CD14-positive monocyte (primary cell): ENCODE measurements around the gene COQ4. TPM values are rescaled to one million over a fixed set of nuclear protein-coding genes. Genes with fewer than 3 reads are reported as not detected.

Experiments used
- DNase-seq, 3 donors: peaks; one replicate each; pipeline ENCODE4 v3.0.0-alpha.2; 2011 to 2022
- H2AFZ ChIP-seq: 2 replicates; pipeline ENCODE4 v1.6.0; 2012; ENCODE audit warnings: mild to moderate bottlenecking, low read depth, low read length, inconsistent platforms; ENCODE audit not compliant: insufficient read depth, poor library complexity, severe bottlenecking
- H3K27ac ChIP-seq, 2 donors: 1 replicate in 1 of 2; 2 replicates in 1 of 2; pipeline ENCODE4 v1.5.1; 2012 to 2013; ENCODE audit warnings: low read length in 2 of 2, control low read depth in 1 of 2, inconsistent platforms in 1 of 2, low read depth in 1 of 2, mild to moderate bottlenecking in 1 of 2
- H3K27me3 ChIP-seq, 2 donors: one replicate each; pipeline versions ENCODE4 v1.6.0 to v1.6.1; 2011 to 2013; ENCODE audit warnings: low read length in 2 of 2; ENCODE audit not compliant: control insufficient read depth in 2 of 2, insufficient read depth in 2 of 2
- H3K36me3 ChIP-seq, 2 donors: replicated peaks in 1 of 2; 1 replicate in 1 of 2; 2 replicates in 1 of 2; pipeline versions ENCODE4 v1.5.1 to v1.6.1; 2012 to 2013; ENCODE audit warnings: low read length in 2 of 2, control low read depth in 1 of 2, inconsistent platforms in 1 of 2, mild to moderate bottlenecking in 1 of 2; ENCODE audit not compliant: insufficient read depth in 2 of 2, control insufficient read depth in 1 of 2
- H3K4me1 ChIP-seq, 2 donors: 1 replicate in 1 of 2; 2 replicates in 1 of 2; pipeline versions ENCODE4 v1.5.1 to v1.6.1; 2012 to 2013; ENCODE audit warnings: low read length in 2 of 2, control low read depth in 1 of 2, inconsistent platforms in 1 of 2, mild to moderate bottlenecking in 1 of 2, moderate library complexity in 1 of 2; ENCODE audit not compliant: insufficient read depth in 2 of 2, control insufficient read depth in 1 of 2
- H3K4me2 ChIP-seq: replicated peaks from 2 replicates; pipeline ENCODE3; 2012; ENCODE audit warnings: low read length, moderate library complexity, mild to moderate bottlenecking; ENCODE audit not compliant: poor library complexity, severe bottlenecking; ENCODE audit errors: extremely low read depth
- H3K4me3 ChIP-seq, 3 experiments: fragments of 200-600 bp in 1 of 3; sonication (generic) in 1 of 3; replicated peaks in 1 of 3; 1 replicate in 2 of 3; 2 replicates in 1 of 3; pipeline ENCODE4 v1.5.1; 2011 to 2013; ENCODE audit warnings: low read length in 3 of 3, mild to moderate bottlenecking in 3 of 3, control low read depth in 2 of 3, low read depth in 2 of 3, inconsistent platforms in 1 of 3, moderate library complexity in 1 of 3
- H3K79me2 ChIP-seq: 2 replicates; pipeline ENCODE4 v1.6.0; 2012; ENCODE audit warnings: mild to moderate bottlenecking, control low read depth, inconsistent platforms, low read length, moderate library complexity; ENCODE audit not compliant: insufficient read depth
- H3K9ac ChIP-seq: 2 replicates; pipeline ENCODE4 v1.6.0; 2017; ENCODE audit warnings: low read length, mild to moderate bottlenecking; ENCODE audit not compliant: insufficient read depth, poor library complexity, severe bottlenecking
- H3K9me3 ChIP-seq, 2 donors: replicated peaks in 1 of 2; 1 replicate in 1 of 2; 2 replicates in 1 of 2; pipeline versions ENCODE4 v1.5.1 to v1.6.1; 2012 to 2013; ENCODE audit warnings: low read length in 2 of 2, control low read depth in 1 of 2; ENCODE audit not compliant: control insufficient read depth in 1 of 2, insufficient read depth in 1 of 2
- H4K20me1 ChIP-seq: 2 replicates; pipeline ENCODE4 v1.6.0; 2012; ENCODE audit warnings: mild to moderate bottlenecking, low read length, control low read depth, moderate library complexity; ENCODE audit not compliant: insufficient read depth
- H3K27ac Mint-ChIP-seq, 7 donors: one replicate each; pipeline ENCODE4 v1.8.0; 2020; ENCODE audit warnings: mild to moderate bottlenecking in 7 of 7, mixed read lengths in 7 of 7, moderate library complexity in 6 of 7, inconsistent platforms in 2 of 7
- H3K27me3 Mint-ChIP-seq, 3 donors: one replicate each; pipeline ENCODE4 v1.8.0; 2021 to 2022; ENCODE audit warnings: low read depth in 3 of 3, mild to moderate bottlenecking in 3 of 3, mixed read lengths in 3 of 3, moderate library complexity in 3 of 3, inconsistent platforms in 1 of 3
- H3K36me3 Mint-ChIP-seq, 2 donors: one replicate each; pipeline ENCODE4 v1.8.0; 2020; ENCODE audit warnings: mixed read lengths in 2 of 2, inconsistent platforms in 1 of 2, mild to moderate bottlenecking in 1 of 2
- H3K4me1 Mint-ChIP-seq: one replicate; pipeline ENCODE4 v1.8.0; 2020; ENCODE audit warnings: mild to moderate bottlenecking, mixed read lengths
- H3K4me3 Mint-ChIP-seq, 2 donors: one replicate each; pipeline ENCODE4 v1.8.0; 2020; ENCODE audit warnings: mild to moderate bottlenecking in 2 of 2, mixed read lengths in 2 of 2, moderate library complexity in 1 of 2
- H3K9me3 Mint-ChIP-seq, 7 donors: one replicate each; pipeline ENCODE4 v1.8.0; 2020 to 2022; ENCODE audit warnings: mixed read lengths in 7 of 7, mild to moderate bottlenecking in 6 of 7, moderate library complexity in 6 of 7, inconsistent platforms in 2 of 7
- CTCF ChIP-seq: fragments of 200-600 bp; IDR thresholded peaks from one replicate; pipeline ENCODE4 v1.8.0; 2022; ENCODE audit warnings: antibody characterized with exemption, mild to moderate bottlenecking
- WGBS: methylation state at CpG from one replicate; pipeline ENCODE4 v1.1.5; 2013; ENCODE audit warnings: missing lambda C conversion rate; ENCODE audit not compliant: insufficient coverage; 5-methylcytosine and 5-hydroxymethylcytosine counted together
- intact Hi-C, 2 donors: fragments of 100-400 bp; cut with micrococcal nuclease; formaldehyde crosslinking; loops; one replicate each; pipeline versions ENCODE4 v1.15.0 to v1.15.1; 2023
- polyA plus RNA-seq, 3 donors: library from polyadenylated mRNA; depleted of rRNA in 1 of 3; unstranded in 2 of 3; stranded (reverse) in 1 of 3; fragments of 300-500 nt in 2 of 3; fragments of >200 nt in 1 of 3; fragmentation: Illumina TruSeq in 2 of 3; gene quantifications; 1 replicate in 2 of 3; 2 replicates in 1 of 3; pipeline ENCODE4 v1.2.3, GENCODE V29; 2012 to 2021

Gene COQ4
- polyA plus RNA-seq, 3 donors = 19.9 to 32.6 (median 20.4) TPM

- Histone ChIP-seq H3K36me3 (peaks cover 4 to 11% of the 10 kb centered on the region in 2 donors), H3K79me2 (no peaks in the 10 kb centered on the region), H3K27me3 (no peaks in the 10 kb centered on the region), H4K20me1 (no peaks in the 10 kb centered on the region), H3K27ac (no peak overlapping the region), H3K9me3 (no peaks in the 10 kb centered on the region), H3K4me2 (no peak overlapping the region), H2AFZ (no peak overlapping the region), H3K4me1 (no peaks in the 10 kb centered on the region), H3K4me3 (no peak overlapping the region), H3K9ac (no peak overlapping the region)
- Mint-ChIP-seq H3K9me3 (peaks cover 0 to 2% (median 0%) of the 10 kb centered on the region in 7 donors), H3K27me3 (peaks cover 1 to 6% (median 2%) of the 10 kb centered on the region in 3 donors), H3K27ac (peak overlapping the region in 3 of 7 donors; percentile 3 to 19 (median 10)), H3K36me3 (peaks cover 5 to 16% of the 10 kb centered on the region in 2 donors), H3K4me3 (no peak overlapping the region), H3K4me1 (no peaks in the 10 kb centered on the region)
- 78% methylated on average over 3 of the region's 9 CpGs for WGBS
- TF ChIP-seq CTCF = no peak
- DNase-seq = no peak
- intact Hi-C loops = no loop called here
These were observed 18.3 kb upstream of the COQ4 start for GRCh38 chr9:128304136-128304970.

GRCh38 chr9:128304971-128305288 is 17.7 kb upstream of the COQ4 start:
- H3K9me3 ChIP-seq = no peaks in the 10 kb centered on the region
- no peak for TF ChIP-seq CTCF
- no peaks in the 10 kb centered on the region for H3K79me2 ChIP-seq
- Mint-ChIP-seq H3K27me3 (peaks cover 1 to 6% (median 2%) of the 10 kb centered on the region in 3 donors), H3K36me3 (peaks cover 11 to 22% of the 10 kb centered on the region in 2 donors), H3K4me3 (no peak overlapping the region), H3K4me1 (no peaks in the 10 kb centered on the region), H3K27ac (peak overlapping the region in 2 of 7 donors; percentile 19 to 20), H3K9me3 (peaks cover 0 to 3% (median 0%) of the 10 kb centered on the region in 7 donors)
- no peak overlapping the region for H3K4me2 ChIP-seq
- no peak overlapping the region for H2AFZ ChIP-seq
- intact Hi-C loops = no loop called here
- no peak overlapping the region for H3K9ac ChIP-seq
- no peak overlapping the region for H3K27ac ChIP-seq
- peaks cover 9 to 16% of the 10 kb centered on the region in 2 donors for H3K36me3 ChIP-seq
- no peaks in the 10 kb centered on the region for H3K4me1 ChIP-seq
- H3K4me3 ChIP-seq = no peak overlapping the region
- no peak for DNase-seq
- no peaks in the 10 kb centered on the region for H4K20me1 ChIP-seq
- WGBS = 100% methylated on average over 1 of the region's 5 CpGs
- H3K27me3 ChIP-seq = no peaks in the 10 kb centered on the region
